Measurements from ENCODE around the gene ALPL. TPM values are rescaled to one million over a fixed set of nuclear protein-coding genes. Genes with fewer than 3 reads are reported as not detected.
A peak's percentile ranks its signal among the peaks of the same experiment; 100 is the strongest.

ALPL gene
- total and polyA plus RNA-seq, 9 of the 15 experiments (the other 6 are each of a cell fraction or from before 2014, with no cell fraction given) = 0.04 to 0.38 (median 0.18) TPM; not detected in 4

DNA sequence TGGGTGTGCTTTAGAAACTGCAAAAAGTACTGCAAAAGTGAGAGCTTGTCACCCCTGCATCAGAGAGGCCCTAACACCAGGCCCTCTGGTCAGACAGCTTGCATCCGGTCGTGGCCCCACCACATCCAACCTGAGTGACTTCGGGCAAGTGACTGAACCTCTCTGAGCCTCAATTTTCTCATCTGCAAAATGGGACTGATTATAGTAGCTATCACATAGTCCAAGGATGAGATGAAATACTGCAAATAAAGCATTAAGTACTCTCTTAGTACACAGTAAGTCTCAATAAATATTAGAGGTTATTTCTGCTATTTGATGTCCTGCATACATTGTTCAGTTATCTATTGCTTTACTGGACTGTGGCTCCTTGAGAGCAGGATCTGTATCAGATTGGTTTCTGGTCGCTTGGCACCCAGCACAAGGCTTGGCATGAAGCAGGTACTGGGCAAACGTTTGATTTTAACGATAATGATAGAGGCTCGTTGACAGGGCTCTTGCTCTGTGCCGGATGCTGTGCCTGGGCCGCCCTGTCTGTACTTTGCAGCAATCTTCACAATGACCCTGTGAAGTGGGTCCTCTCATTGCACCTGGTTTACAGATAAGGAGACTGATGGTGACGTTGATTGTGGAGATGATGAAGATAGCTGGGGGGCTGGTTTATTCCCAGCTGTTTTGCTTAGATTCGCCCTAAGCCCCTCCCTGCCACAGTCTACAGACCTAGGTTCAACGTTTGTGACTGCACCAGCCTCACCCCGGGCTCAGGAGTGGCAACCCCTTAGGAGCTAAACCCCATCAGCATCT, 116.4 kb downstream of the ALPL start (continued):
- TF ChIP-seq SRSF9 (IDR thresholded peaks at IDR 0.05; ENCODE audit: borderline replicate concordance, low read depth, low read length) (no peak), HDAC2 (IDR thresholded peaks at IDR 0.05) (0 out of 2 replicates have a peak, but pooled peaks have one; percentile 47), ZNF174 (CRISPR knock-in tag; IDR thresholded peaks at IDR 0.05) (no peak), ZKSCAN3 (CRISPR knock-in tag; IDR thresholded peaks at IDR 0.05) (no peak), SRSF7 (optimal IDR thresholded peaks at IDR 0.05; ENCODE audit: low read depth, low read length) (no peak), ZNF584 (CRISPR knock-in tag; IDR thresholded peaks at IDR 0.05; ENCODE audit: low read depth) (no peak), ZNF274 (IDR thresholded peaks at IDR 0.05; ENCODE audit: borderline replicate concordance, low read depth, low read length) (no peak), TGIF2 (CRISPR knock-in tag; IDR thresholded peaks at IDR 0.05) (no peak), WHSC1 (IDR thresholded peaks at IDR 0.05; ENCODE audit: low read length) (no peak), KLF16 (IDR thresholded peaks at IDR 0.05) (no peak), NR0B1 (IDR thresholded peaks at IDR 0.05; ENCODE audit: partially characterized antibody) (no peak), PTBP1 (IDR thresholded peaks at IDR 0.05; ENCODE audit: low read depth, low read length) (0 out of 2 replicates have a peak, but pooled peaks have one; percentile 56), KDM1A (IDR thresholded peaks at IDR 0.05) (peak; percentile 61 to 65; a peak in 3 of 4 replicates), POLR2G (IDR thresholded peaks at IDR 0.05; ENCODE audit: low read depth, low read length) (no peak), ADNP (tag; IDR thresholded peaks at IDR 0.05) (peak; percentile 89), CHAMP1 (IDR thresholded peaks at IDR 0.05) (no peak), RCOR1 (IDR thresholded peaks at IDR 0.05; ENCODE audit: borderline replicate concordance in 1 of 2, low read depth in 2 of 2, low read length in 2 of 2) (peak in 1 of 2 experiments; percentile 3; a peak in 1 of 4 replicates), SAP30 (IDR thresholded peaks at IDR 0.05; ENCODE audit: borderline replicate concordance, insufficient read depth, low read depth, low read length, poor library complexity, severe bottlenecking) (no peak), POLR2A (conservative IDR thresholded peaks at IDR 0.05) (no peak), JUN (IDR thresholded peaks at IDR 0.05; ENCODE audit: borderline replicate concordance, low read depth, low read length) (no peak), JUN (CRISPR knock-in tag; IDR thresholded peaks at IDR 0.05; ENCODE audit: borderline replicate concordance) (no peak), SMAD4 (CRISPR knock-in tag; conservative IDR thresholded peaks at IDR 0.05) (no peak), CBX3 (IDR thresholded peaks at IDR 0.05; ENCODE audit: borderline replicate concordance in 1 of 2, low read length in 2 of 2) (0 out of 3 replicates have a peak, but pooled peaks of 1 of the 2 experiments have one; percentile 13)
- TF ChIP-seq, protein P1, sequence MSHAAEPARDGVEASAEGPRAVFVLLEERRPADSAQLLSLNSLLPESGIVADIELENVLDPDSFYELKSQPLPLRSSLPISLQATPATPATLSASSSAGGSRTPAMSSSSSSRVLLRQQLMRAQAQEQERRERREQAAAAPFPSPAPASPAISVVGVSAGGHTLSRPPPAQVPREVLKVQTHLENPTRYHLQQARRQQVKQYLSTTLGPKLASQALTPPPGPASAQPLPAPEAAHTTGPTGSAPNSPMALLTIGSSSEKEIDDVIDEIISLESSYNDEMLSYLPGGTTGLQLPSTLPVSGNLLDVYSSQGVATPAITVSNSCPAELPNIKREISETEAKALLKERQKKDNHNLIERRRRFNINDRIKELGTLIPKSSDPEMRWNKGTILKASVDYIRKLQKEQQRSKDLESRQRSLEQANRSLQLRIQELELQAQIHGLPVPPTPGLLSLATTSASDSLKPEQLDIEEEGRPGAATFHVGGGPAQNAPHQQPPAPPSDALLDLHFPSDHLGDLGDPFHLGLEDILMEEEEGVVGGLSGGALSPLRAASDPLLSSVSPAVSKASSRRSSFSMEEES (CRISPR knock-in tag; IDR thresholded peaks at IDR 0.05) = no peak
